Neural crest cell (in vitro differentiated cells): ENCODE data around the gene BARHL1. TPM values are rescaled to one million over a fixed set of nuclear protein-coding genes. Genes with fewer than 3 reads are reported as not detected.

Source experiments
- DNase-seq: peaks from one replicate; pipeline ENCODE4 v3.0.0; 2021; ENCODE audit warnings: low read depth, mixed read lengths, low spot score
- H3K27ac Mint-ChIP-seq: one replicate; pipeline ENCODE4 v1.8.0; 2021; ENCODE audit warnings: mild to moderate bottlenecking, mixed read lengths; ENCODE audit not compliant: unreplicated experiment
- H3K27me3 Mint-ChIP-seq: 2 replicates; pipeline ENCODE4 v1.8.0; 2021; ENCODE audit warnings: low read depth, mild to moderate bottlenecking, mixed read lengths
- H3K36me3 Mint-ChIP-seq: 2 replicates; pipeline ENCODE4 v1.8.0; 2021; ENCODE audit warnings: low read depth, mild to moderate bottlenecking, mixed read lengths
- H3K4me1 Mint-ChIP-seq: 2 replicates; pipeline ENCODE4 v1.8.0; 2021; ENCODE audit warnings: mixed read lengths
- H3K4me3 Mint-ChIP-seq: one replicate; pipeline ENCODE4 v1.8.0; 2021; ENCODE audit warnings: mild to moderate bottlenecking, mixed read lengths
- H3K9me3 Mint-ChIP-seq: 2 replicates; pipeline ENCODE4 v1.8.0; 2021; ENCODE audit warnings: mixed read lengths
- total RNA-seq: library from RNA; stranded (reverse); gene quantifications from 2 replicates; pipeline ENCODE4 v1.2.1, GENCODE V29; 2021
- TF ChIP-seq, protein P1 (sequence below): fragments of 200-600 bp; sonication (generic); conservative IDR thresholded peaks from 2 replicates; pipeline ENCODE4 v1.5.0; 2021; ENCODE audit warnings: antibody characterized with exemption, mild to moderate bottlenecking

BARHL1 gene
- total RNA-seq, 1 donor from 2014 or later = not detected

DNA sequence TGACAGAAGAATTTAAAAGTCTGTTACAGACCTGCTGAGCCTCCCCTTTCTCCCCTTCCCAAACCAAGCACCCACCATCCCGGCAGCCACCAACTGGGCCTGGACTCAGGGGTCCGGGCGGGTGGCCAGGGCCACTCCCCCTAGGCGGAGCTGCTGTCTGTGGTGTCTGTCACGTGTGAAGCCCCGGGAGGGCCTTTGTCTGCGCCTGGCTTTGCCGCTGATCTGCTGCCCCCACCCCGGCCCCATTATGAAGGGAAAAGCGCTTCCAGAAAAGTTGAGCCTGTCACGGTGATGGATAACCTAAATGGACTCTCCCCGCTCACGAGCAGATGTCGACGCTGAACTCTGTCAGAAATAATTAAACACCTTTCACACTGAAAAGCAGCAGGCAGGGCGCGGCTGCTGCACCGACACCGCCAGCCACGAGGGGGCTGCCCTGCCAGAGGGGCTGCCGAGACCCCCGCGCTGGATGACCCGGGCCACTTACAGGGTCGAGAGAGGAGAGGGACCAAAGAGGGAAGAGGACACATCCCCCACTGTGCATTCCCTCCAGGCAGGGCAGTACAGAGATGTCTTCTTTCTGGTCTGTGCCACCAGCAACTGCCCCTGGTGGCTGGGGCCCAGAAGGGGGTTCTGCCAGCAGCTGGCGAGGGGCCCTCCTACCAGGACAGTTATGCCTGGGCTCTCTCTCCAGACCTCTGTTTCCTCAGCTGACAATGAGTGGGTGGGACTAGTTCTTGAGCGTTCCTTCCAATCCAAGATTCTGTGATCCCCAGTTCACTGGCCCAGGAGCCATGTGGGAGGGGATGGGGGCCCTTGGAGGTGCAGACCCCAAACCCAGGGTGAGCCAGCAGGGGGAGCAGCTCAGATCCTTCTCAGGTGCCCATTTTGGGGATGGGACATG, 36.0 kb upstream of the BARHL1 start:
- Mint-ChIP-seq H3K9me3 (no peaks in the 10 kb centered on the region), H3K4me1 (peaks cover 56% of the 10 kb centered on the region), H3K4me3 (peak overlapping the region; percentile 45), H3K27ac (peak overlapping the region; percentile 51), H3K27me3 (peaks cover 2% of the 10 kb centered on the region), H3K36me3 (no peaks in the 10 kb centered on the region)
- TF ChIP-seq, protein P1, sequence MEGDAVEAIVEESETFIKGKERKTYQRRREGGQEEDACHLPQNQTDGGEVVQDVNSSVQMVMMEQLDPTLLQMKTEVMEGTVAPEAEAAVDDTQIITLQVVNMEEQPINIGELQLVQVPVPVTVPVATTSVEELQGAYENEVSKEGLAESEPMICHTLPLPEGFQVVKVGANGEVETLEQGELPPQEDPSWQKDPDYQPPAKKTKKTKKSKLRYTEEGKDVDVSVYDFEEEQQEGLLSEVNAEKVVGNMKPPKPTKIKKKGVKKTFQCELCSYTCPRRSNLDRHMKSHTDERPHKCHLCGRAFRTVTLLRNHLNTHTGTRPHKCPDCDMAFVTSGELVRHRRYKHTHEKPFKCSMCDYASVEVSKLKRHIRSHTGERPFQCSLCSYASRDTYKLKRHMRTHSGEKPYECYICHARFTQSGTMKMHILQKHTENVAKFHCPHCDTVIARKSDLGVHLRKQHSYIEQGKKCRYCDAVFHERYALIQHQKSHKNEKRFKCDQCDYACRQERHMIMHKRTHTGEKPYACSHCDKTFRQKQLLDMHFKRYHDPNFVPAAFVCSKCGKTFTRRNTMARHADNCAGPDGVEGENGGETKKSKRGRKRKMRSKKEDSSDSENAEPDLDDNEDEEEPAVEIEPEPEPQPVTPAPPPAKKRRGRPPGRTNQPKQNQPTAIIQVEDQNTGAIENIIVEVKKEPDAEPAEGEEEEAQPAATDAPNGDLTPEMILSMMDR = peak; percentile 75
- DNase-seq = peak; percentile 63

DNA sequence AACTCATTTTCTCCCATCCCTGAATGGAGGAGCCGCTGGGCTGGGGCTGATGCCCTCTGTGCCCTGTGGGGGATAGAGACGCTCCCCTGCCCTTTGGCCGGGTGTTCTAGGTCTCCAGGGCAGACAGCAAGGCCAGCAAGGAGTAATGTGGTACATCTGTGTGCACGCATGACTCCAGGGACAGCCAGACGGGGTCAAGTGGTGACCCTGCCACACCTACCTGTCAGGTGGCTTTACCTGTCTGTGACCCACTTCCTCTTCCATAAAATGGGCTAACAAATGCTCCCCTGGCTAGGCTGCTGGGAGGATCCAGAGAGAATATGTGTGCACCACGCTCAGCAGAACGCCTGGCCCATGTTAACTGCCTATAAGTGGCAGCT, 35.4 kb upstream of the BARHL1 start:
- no peaks in the 10 kb centered on the region for H3K9me3 Mint-ChIP-seq
- no peak for DNase-seq
- H3K4me3 Mint-ChIP-seq = no peak overlapping the region
- H3K27ac Mint-ChIP-seq = no peak overlapping the region
- TF ChIP-seq, protein P1 = no peak
- peaks cover 56% of the 10 kb centered on the region for H3K4me1 Mint-ChIP-seq
- peaks cover 2% of the 10 kb centered on the region for H3K27me3 Mint-ChIP-seq
- H3K36me3 Mint-ChIP-seq = no peaks in the 10 kb centered on the region

DNA sequence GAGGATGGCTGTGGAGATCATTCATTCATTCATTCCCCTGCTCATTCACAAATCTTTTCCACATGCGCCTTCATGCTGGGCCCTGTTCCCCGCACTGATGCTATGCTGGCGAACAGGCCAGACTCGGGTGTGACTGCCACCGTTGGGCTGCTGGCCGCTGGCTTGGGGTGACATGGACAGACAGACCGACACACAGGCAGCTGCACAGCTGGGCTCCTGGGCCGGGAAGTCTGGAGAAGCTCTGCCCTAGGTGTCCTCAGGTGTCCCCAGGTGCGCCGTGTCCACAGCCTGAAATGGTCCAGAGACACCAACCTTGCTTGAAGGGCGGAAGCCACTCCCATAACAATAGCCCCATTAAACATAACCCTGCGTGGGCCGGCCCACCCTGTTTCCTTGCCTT, 35.0 kb upstream of the BARHL1 start:
- Mint-ChIP-seq H3K9me3 (no peaks in the 10 kb centered on the region), H3K4me1 (peaks cover 56% of the 10 kb centered on the region), H3K27me3 (peaks cover 2% of the 10 kb centered on the region), H3K36me3 (no peaks in the 10 kb centered on the region), H3K27ac (no peak overlapping the region), H3K4me3 (no peak overlapping the region)
- DNase-seq = no peak
- TF ChIP-seq, protein P1 = no peak

DNA sequence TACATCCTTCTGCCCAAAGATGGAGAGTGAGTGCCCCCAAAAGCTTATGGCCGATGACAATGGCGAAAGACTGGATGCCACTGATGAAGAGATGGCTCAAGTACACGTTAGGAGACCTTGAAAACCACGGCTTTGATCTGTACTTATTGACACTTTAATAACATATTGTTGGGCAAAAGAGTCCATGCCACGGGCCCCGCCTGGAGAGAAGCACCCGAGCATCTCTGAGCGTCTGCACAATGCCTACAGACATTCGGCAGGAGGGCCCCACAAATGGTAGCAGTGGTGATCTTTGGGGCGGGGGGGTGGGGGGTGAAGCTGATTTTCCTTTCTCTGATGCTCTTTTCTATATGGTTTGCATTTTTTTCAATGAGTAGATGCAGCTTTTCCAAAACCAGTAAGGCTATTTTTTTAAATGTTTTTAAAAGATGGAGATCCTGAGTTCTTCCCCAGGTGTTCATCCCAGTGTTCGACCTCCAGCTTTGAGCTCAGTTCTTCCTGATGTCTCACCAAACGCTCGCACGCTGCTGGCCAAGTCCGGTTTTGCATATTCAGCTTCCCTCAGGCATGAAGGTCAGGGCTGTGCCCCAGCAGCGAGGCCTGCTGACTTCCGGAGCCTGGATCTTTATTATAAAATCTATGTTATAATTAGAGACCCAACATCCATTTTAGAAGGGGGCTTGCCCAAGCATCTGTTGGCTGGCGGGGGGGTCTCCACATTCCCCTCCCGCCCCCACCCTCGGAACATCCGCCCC, 34.3 kb upstream of the BARHL1 start:
- TF ChIP-seq, protein P1 = no peak
- H3K4me3 Mint-ChIP-seq = peak overlapping the region; percentile 46
- no peaks in the 10 kb centered on the region for H3K9me3 Mint-ChIP-seq
- peaks cover 2% of the 10 kb centered on the region for H3K27me3 Mint-ChIP-seq
- H3K36me3 Mint-ChIP-seq = no peaks in the 10 kb centered on the region
- no peak for DNase-seq
- no peak overlapping the region for H3K27ac Mint-ChIP-seq
- H3K4me1 Mint-ChIP-seq = peaks cover 56% of the 10 kb centered on the region

DNA sequence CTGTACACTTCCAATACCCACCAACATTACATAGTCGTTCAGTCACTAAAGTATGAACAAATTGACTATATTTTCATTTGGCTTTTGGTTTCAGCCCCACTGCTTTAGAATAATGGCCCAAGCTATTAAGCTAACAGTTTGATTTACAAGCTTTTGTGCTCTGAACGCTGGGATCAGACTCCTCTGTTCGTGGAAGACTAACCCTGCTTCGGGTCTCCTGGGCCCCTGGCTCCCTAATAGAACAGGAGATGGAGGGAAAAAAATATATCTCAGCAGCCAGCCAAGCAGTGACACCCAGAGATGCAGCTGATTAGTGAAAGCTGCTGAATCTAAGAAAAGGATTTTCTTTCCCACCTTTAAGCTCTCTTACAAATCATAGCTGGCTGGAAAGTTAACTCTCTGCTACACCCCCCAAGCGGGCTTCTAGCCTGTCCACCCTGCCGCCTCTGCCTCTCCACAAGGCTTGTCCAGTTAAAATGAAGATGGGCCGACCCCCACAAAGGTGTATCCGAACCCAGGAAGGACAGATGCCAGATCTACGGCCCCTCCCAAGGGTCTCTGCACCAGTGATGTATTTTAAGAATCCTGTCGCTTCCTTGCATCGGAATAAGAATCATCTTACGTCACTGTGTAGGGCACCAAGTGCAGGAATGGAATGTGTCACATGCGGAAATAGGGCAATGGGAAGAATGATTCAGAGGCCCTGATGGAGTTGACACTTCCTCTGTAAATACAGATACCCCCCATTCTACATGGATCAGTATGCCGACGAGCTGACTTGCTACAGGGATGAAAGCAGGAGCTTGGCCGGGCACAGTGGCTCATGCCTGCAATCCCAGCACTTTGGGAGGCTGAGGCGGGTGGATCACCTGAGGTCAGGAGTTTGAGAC, 33.4 kb upstream of the BARHL1 start:
- no peak for DNase-seq

More for the DNA sequence above, 33.4 kb upstream of the BARHL1 start:
- TF ChIP-seq, protein P1 = no peak
- peak overlapping the region; percentile 68 for H3K4me3 Mint-ChIP-seq
- peak overlapping the region; percentile 63 for H3K27ac Mint-ChIP-seq
- H3K36me3 Mint-ChIP-seq = no peaks in the 10 kb centered on the region
- no peaks in the 10 kb centered on the region for H3K9me3 Mint-ChIP-seq
- no peaks in the 10 kb centered on the region for H3K27me3 Mint-ChIP-seq
- peaks cover 50% of the 10 kb centered on the region for H3K4me1 Mint-ChIP-seq
